GM21576 (cell line): ENCODE data around the gene BBOX1.
"Not testable (repeated sequence)": the region's sequence is repeated elsewhere in the genome, so short reads cannot be mapped to it uniquely, and the experiment has no call there.

Experiments
- ATAC-seq: cut with Tn5 transposase; IDR thresholded peaks from one replicate; pipeline ENCODE4 v1.9.1; 2021; ENCODE audit warnings: mild to moderate bottlenecking, moderate library complexity; ENCODE audit not compliant: unreplicated experiment

The BBOX1 gene

GRCh38 chr11:27040302-27041115 lies at the start of gene BBOX1:
TSS of gene BBOX1 (plus strand) at chr11:27040815. CDS start at chr11:27055431, 14,616 bp downstream.
- no peak for ATAC-seq

GRCh38 chr11:26992031-26992541 lies 48.5 kb upstream of the BBOX1 start:
- no peak for ATAC-seq

DNA sequence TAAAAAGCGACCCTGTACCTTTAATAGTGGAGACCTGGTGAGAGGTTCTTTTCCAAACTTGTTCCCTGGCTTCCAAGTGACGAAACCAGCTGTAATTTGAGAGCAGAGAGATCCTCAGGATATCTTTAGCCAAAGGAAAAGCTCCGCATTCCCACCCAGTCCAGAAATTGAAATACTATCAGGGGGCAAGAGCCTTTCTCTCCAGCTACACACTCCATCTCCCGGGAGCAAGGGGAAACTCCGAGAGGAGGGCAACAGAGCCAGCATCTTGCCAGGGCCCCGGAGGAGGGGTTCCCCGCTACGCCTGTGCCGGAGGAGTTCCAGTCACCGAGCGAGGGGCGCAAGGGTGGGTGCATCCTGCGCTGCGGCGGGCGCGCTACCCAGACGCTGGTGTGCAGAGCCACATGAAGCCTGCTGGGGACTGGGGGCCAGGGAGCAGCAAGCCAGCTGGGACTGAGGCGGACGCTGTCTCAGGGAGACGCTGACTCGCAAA lies 46.6 kb upstream of the BBOX1 start, which contains the start of gene FIBIN:
Gene FIBIN (plus strand): TSS at position 148 of the 493 bp plus-strand sequence. CDS start 415 bp downstream, outside the sequence.
- no peak for ATAC-seq

- ATAC-seq = no peak
Observed at GRCh38 chr11:26994631-26995095, 46.0 kb upstream of the BBOX1 start.

DNA sequence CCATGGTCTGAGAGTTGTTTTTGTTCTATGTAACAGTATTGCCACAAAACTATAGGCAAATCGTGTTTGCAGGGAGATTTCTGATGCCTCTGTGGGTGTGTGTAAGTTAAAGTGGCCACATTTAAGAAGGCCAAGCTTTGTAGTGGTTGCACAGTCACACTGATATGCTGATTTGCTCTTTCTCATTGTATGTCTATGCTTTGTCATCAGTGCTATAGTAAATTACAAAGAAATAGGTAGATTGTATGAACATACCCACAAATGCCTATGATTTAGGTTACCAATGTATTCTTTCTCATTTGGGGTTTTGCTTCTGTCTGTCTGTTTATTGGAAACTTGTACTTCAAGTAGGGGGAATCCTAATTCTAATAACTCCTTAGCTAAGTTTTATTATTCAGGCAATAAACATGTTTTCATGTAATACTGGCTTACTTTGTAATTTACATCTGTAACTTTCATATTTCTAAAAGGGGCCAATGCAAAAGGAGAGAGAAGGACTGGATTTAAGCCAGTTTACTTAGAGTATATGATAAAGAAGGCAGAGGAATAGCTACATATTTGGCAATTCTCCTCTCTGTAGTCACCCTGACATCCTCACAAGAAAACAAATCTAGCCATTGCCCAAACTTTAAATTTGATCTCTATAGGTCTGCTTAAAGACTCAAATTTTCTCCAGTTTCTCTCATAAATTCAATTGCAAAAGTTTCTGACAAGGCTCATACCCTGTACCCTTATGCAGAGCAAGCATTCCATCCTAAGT lies 44.7 kb upstream of the BBOX1 start:
- ATAC-seq = no peak

GRCh38 chr11:26997378-26997777 lies 43.2 kb upstream of the BBOX1 start:
- no peak for ATAC-seq

GRCh38 chr11:27001136-27001730 lies 39.4 kb upstream of the BBOX1 start:
- not testable (repeated sequence) for ATAC-seq

DNA sequence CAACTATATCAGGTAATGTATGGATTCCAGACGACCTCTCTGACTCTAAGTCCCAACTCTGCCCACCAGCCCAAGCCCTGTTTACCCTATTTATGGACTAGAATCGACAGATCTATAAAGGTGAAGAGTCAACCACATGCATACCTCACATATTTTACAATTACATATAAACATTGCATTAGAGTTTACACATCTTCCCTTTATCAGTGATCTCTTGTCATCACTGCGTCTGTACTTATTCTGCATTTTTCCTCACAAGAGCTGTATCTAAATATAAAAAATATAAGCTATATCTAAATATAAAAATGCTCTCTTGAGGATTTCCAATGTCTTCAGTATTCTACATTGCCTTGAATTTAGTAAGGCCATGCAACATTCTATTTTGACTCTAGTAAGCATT lies 38.2 kb upstream of the BBOX1 start:
- ATAC-seq = no peak

DNA sequence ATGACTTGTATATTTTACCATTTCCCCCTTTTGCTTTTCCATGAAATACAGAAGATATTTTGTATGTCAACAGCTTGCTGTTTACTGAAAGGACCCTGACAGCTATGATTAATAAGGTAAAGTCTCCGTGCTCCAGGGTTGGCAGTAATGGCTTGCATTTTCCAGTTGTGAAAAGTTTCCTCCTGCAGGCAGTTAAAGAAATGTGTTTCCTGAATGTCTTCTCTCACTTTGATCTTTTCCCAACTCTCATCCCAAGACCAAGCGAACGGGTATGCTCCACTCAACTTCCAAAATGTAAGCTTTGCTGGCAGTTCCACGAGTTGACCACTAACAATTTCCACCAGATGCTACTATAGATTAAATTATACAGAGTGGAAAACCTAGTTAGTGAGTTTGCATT lies 37.8 kb upstream of the BBOX1 start:
- ATAC-seq = no peak

- no peak for ATAC-seq
Observed at GRCh38 chr11:27004103-27004502, 36.5 kb upstream of the BBOX1 start.

- no peak for ATAC-seq
Observed at GRCh38 chr11:27008811-27009535, 31.6 kb upstream of the BBOX1 start.

DNA sequence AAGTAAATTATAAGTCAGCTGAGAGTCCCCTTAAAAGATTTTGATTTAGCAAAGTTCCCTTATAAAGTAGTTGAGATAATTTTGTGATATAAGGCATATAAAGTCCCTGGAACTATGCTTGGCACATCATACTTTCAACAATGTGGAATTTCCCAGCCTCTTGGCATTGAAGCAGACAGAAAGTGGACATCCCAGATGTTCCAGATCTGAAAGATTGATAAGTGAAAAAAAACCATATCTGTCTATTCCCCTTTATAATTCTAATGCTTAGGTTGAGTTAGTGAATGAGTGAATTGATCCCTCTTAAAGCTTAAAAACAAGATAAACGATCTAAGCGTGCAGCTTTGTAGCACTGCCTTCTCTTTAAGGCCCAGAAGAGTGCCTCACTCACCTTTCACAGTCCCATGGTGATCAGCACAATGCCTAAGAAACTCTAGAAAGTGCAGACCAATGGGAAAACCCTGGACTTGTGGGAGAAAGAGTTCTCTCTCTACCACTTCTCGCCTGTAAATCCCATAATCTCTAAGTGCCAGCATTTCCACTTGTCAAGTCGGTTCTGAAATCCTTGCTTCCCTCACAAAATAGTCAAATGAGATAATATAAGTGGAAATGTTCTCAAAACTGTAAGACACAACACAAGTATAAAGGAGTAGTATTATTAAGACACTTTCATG lies 28.9 kb upstream of the BBOX1 start:
- no peak for ATAC-seq

DNA sequence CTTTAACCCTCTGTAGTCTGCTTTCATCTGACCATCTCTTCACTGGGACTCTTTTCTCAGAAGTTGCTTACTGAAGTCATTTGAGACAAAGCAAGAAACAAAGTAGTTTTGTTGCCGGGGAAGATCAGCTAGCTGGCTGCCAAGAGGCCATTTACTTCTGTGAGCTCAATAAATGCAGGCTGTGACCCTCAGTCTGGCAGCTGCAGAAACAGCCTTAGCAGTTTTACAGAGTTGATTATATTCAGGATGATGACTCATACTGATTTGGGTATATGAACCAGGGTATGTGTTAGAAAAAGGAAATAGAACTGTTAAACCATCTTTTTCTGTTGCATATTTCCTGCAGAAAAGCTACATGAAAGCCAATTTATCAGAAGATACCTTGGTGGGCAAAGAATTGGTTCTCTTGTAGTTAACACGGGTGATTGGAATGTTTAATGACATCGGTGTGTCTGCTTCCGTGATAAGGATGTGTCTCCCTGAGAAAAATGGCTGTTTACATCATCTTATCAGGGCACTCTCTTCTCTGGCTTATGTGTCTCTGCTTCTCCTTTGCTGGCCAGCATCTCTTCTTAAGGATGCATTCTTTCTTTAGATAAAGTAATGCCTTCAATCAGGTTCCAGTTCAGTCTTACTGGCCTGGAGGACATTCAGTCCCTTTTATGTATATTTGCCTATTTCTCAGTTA lies 28.2 kb upstream of the BBOX1 start:
- no peak for ATAC-seq

- ATAC-seq = no peak
Observed at GRCh38 chr11:27013781-27014361, 26.7 kb upstream of the BBOX1 start.

DNA sequence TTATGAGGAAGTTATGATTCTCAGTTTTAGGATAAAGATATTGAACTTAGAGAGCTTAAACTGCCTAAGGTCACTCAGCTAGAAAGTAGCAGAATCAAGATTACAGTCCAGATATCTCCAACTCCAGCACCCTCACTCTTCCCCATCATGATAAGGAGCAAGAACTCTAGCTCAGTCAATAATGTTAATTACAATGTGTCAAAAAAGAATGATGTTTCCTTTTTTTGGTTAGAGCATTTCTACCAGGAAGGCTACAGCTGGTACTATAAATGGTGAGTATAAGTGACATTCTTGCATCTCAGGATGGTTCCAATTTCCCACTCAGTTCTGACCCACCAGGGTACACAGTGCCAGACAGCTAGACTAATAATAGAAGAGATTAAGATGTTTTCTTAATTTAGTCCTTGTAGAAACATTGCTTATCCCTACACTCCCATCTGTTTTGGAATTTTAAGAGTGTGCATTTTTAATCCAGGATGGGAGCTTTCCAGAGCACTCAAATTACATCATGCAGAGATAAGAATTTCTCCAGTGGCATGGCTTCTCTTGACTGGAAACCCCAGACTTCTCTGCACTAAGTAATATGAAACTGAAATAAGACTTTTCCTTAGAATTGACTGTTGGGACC lies 21.6 kb upstream of the BBOX1 start:
- no peak for ATAC-seq

DNA sequence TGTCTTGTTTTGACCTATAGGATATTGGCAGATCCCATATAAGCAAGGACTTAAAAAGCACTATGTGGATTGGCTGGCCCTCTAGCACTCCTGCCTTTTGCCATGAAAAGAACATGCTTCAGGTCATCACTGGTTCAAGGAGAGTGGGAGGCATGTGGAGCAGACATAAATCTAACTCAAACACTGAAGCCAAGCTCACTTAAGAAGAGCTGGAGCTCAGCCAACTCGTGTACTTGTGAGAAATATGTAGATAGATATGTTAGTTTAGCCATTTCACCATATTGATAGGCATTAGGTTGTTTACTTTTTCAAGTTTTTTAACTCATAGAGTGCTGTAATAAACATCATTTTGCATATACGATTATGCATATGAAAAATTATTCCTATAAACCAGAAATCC lies 19.9 kb upstream of the BBOX1 start:
- no peak for ATAC-seq

DNA sequence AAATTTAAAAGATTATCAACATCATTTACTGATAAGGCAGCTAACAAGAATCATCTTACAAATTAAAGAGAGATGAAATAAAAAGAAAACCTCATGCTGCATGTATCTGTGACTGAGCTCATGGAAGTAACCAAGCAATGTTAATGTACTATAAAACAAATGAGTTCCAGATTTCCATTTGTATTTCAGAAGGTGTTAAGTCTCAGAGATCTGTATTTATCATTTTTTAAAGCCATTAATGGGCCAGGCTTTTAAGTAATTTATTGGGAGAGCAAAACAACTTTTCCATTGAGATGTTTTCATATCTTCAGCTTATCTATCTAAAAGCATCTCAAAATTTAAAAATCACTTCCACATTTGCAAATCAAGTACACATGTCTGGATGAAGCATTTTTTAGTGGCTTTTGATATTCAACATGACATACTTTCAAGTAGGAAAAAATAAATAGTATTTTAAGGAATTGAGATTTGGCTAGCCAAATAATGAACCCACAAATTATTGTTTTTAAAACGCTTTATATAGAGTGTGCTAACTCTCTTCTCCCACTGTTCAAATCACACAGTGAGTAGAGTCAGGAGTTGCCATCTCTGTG lies 17.9 kb upstream of the BBOX1 start:
- ATAC-seq = no peak

- no peak for ATAC-seq
Observed at GRCh38 chr11:27024865-27025264, 15.8 kb upstream of the BBOX1 start.
